GM23338 (cell line): ENCODE measurements around the gene CEND1. TPM values are rescaled to one million over a fixed set of nuclear protein-coding genes. Genes with fewer than 3 reads are reported as not detected.
A peak's percentile ranks its signal among the peaks of the same experiment; 100 is the strongest.

Experiments
- ATAC-seq: fragments of 200-7000 bp; cut with Tn5 transposase; 3 replicates; pipeline ENCODE4 v1.9.1; 2020
- DNase-seq: peaks from one replicate; pipeline ENCODE4 v3.0.0-alpha.2; 2015; ENCODE audit warnings: low spot score
- H2AFZ ChIP-seq: fragments of 200-600 bp; sonication (generic); 2 replicates; pipeline ENCODE4 v1.8.0; 2016; ENCODE audit warnings: antibody characterized with exemption, mild to moderate bottlenecking, moderate library complexity
- H3F3A ChIP-seq: fragments of 200-600 bp; sonication (generic); replicated peaks from 2 replicates; pipeline ENCODE4 v1.8.0; 2017; ENCODE audit warnings: antibody characterized with exemption, mixed run types, low read depth
- H3K27ac ChIP-seq: fragments of 200-600 bp; sonication (generic); 2 replicates; pipeline ENCODE4 v1.6.1; 2016; ENCODE audit warnings: low read depth
- H3K27me3 ChIP-seq: fragments of 200-600 bp; sonication (generic); 2 replicates; pipeline ENCODE4 v1.8.0; 2016; ENCODE audit warnings: mild to moderate bottlenecking, mixed run types, moderate library complexity; ENCODE audit not compliant: insufficient read depth
- H3K36me3 ChIP-seq: fragments of 200-600 bp; sonication (generic); 2 replicates; pipeline ENCODE4 v1.8.0; 2016; ENCODE audit warnings: mild to moderate bottlenecking; ENCODE audit not compliant: insufficient read depth
- H3K4me1 ChIP-seq: fragments of 200-600 bp; sonication (generic); 2 replicates; pipeline ENCODE4 v1.8.0; 2016; ENCODE audit warnings: mild to moderate bottlenecking, moderate library complexity; ENCODE audit not compliant: insufficient read depth
- H3K4me2 ChIP-seq: fragments of 200-600 bp; sonication (generic); 2 replicates; pipeline ENCODE4 v1.7.1; 2017; ENCODE audit warnings: mixed run types
- H3K4me3 ChIP-seq: fragments of 200-600 bp; sonication (generic); 2 replicates; pipeline ENCODE4 v1.6.1; 2016; ENCODE audit warnings: mixed run types
- H3K79me2 ChIP-seq: fragments of 200-600 bp; sonication (generic); replicated peaks from 2 replicates; pipeline ENCODE4 v1.8.0; 2017; ENCODE audit warnings: mild to moderate bottlenecking; ENCODE audit not compliant: insufficient read depth
- H3K9me2 ChIP-seq: fragments of 200-600 bp; sonication (generic); 2 replicates; pipeline ENCODE4 v1.8.0; 2017; ENCODE audit not compliant: insufficient read depth
- H4K20me1 ChIP-seq: fragments of 200-600 bp; sonication (generic); replicated peaks from 2 replicates; pipeline ENCODE4 v1.8.0; 2017; ENCODE audit warnings: mild to moderate bottlenecking; ENCODE audit not compliant: insufficient read depth
- H3K27ac Mint-ChIP-seq: 2 replicates; pipeline ENCODE4 v1.8.0; 2020; ENCODE audit warnings: inconsistent platforms, mild to moderate bottlenecking, moderate library complexity, mixed read lengths
- H3K27me3 Mint-ChIP-seq: 3 replicates; pipeline ENCODE4 v1.8.0; 2022; ENCODE audit warnings: low read depth, mild to moderate bottlenecking, moderate library complexity, mixed read lengths, inconsistent platforms; ENCODE audit not compliant: insufficient read depth, poor library complexity
- H3K36me3 Mint-ChIP-seq: 3 replicates; pipeline ENCODE4 v1.8.0; 2021; ENCODE audit warnings: low read depth, mild to moderate bottlenecking, inconsistent platforms, moderate library complexity, mixed read lengths
- H3K4me1 Mint-ChIP-seq: 3 replicates; pipeline ENCODE4 v1.8.0; 2020; ENCODE audit warnings: mild to moderate bottlenecking, inconsistent platforms, mixed read lengths
- H3K4me3 Mint-ChIP-seq: 3 replicates; pipeline ENCODE4 v1.8.0; 2021; ENCODE audit warnings: moderate library complexity, mild to moderate bottlenecking, inconsistent platforms, mixed read lengths
- H3K9me3 Mint-ChIP-seq: 3 replicates; pipeline ENCODE4 v1.8.0; 2020; ENCODE audit warnings: moderate library complexity, mild to moderate bottlenecking, inconsistent platforms, mixed read lengths
- EZH2 ChIP-seq: fragments of 200-600 bp; sonication (generic); IDR thresholded peaks from one replicate; pipeline ENCODE4 v1.8.0; 2017; ENCODE audit warnings: antibody characterized with exemption, mild to moderate bottlenecking, low read depth; ENCODE audit not compliant: unreplicated experiment
- EZH2phosphoT487 ChIP-seq: fragments of 200-600 bp; sonication (generic); IDR thresholded peaks from one replicate; pipeline ENCODE4 v1.8.1; 2018; ENCODE audit warnings: antibody characterized with exemption; ENCODE audit not compliant: unreplicated experiment
- JUNB ChIP-seq: IDR thresholded peaks from one replicate; pipeline ENCODE4 v1.6.1; 2016; ENCODE audit warnings: antibody characterized with exemption; ENCODE audit not compliant: unreplicated experiment
- NANOG ChIP-seq: IDR thresholded peaks from 2 replicates; pipeline ENCODE4 v1.6.1; 2016; ENCODE audit warnings: antibody characterized with exemption, borderline replicate concordance
- POLR2AphosphoS5 ChIP-seq: IDR thresholded peaks from 2 replicates; pipeline ENCODE4 v1.6.1; 2016; ENCODE audit warnings: antibody characterized with exemption, low read depth
- STAT1 ChIP-seq: IDR thresholded peaks from one replicate; pipeline ENCODE4 v1.6.1; 2016; ENCODE audit warnings: antibody characterized with exemption; ENCODE audit not compliant: unreplicated experiment
- ZNF331 ChIP-seq: fragments of 250-450 bp; sonication (Bioruptor Pico); IDR thresholded peaks from 2 replicates; pipeline ENCODE4 v1.5.0; 2020; ENCODE audit warnings: low read depth, mild to moderate bottlenecking, moderate library complexity
- polyA plus RNA-seq: library from polyadenylated mRNA; unstranded; fragments of >200 nt; fragmentation: Nextera tagmentation; extraction: Ambion mirVana; gene quantifications from 2 replicates; pipeline ENCODE4 v1.2.1, GENCODE V29; 2016
- total RNA-seq: library from RNA; depleted of rRNA; stranded (reverse); fragments of >200 nt; shearing (Covaris generic); gene quantifications from 2 replicates; pipeline ENCODE4 v1.2.3, GENCODE V29; 2014
- TF ChIP-seq, protein P1 (sequence below): fragments of 250-450 bp; sonication (Bioruptor Pico); IDR thresholded peaks from 2 replicates; pipeline ENCODE4 v1.5.0; 2020; ENCODE audit warnings: mild to moderate bottlenecking, moderate library complexity
- TF ChIP-seq, protein P2 (sequence below): IDR thresholded peaks from 2 replicates; pipeline ENCODE4 v1.6.1; 2016; ENCODE audit warnings: antibody characterized with exemption

The CEND1 gene
- total and polyA plus RNA-seq, 2 experiments from 2014 or later = 4.8 to 5.5 TPM

DNA sequence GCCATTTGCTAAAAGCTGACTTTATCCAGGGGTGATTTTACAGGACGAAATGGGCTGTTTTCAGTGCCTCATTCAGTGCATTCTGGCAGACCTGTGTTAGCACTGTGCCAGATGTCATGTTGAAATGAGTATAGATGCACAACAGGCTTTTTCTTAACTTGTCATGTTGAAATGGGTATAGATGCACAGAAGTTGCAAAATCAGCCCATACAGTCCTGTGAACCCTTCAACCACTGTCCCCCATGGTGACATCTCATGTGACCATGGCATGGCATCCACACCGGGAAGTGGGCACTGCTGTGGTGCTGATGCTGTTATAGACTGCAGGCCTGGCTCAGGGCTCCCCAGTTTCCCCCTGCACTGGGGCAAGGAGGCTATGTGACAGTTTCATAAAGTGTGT lies 40.2 kb downstream of the CEND1 start (continued):
- TF ChIP-seq, protein P1, sequence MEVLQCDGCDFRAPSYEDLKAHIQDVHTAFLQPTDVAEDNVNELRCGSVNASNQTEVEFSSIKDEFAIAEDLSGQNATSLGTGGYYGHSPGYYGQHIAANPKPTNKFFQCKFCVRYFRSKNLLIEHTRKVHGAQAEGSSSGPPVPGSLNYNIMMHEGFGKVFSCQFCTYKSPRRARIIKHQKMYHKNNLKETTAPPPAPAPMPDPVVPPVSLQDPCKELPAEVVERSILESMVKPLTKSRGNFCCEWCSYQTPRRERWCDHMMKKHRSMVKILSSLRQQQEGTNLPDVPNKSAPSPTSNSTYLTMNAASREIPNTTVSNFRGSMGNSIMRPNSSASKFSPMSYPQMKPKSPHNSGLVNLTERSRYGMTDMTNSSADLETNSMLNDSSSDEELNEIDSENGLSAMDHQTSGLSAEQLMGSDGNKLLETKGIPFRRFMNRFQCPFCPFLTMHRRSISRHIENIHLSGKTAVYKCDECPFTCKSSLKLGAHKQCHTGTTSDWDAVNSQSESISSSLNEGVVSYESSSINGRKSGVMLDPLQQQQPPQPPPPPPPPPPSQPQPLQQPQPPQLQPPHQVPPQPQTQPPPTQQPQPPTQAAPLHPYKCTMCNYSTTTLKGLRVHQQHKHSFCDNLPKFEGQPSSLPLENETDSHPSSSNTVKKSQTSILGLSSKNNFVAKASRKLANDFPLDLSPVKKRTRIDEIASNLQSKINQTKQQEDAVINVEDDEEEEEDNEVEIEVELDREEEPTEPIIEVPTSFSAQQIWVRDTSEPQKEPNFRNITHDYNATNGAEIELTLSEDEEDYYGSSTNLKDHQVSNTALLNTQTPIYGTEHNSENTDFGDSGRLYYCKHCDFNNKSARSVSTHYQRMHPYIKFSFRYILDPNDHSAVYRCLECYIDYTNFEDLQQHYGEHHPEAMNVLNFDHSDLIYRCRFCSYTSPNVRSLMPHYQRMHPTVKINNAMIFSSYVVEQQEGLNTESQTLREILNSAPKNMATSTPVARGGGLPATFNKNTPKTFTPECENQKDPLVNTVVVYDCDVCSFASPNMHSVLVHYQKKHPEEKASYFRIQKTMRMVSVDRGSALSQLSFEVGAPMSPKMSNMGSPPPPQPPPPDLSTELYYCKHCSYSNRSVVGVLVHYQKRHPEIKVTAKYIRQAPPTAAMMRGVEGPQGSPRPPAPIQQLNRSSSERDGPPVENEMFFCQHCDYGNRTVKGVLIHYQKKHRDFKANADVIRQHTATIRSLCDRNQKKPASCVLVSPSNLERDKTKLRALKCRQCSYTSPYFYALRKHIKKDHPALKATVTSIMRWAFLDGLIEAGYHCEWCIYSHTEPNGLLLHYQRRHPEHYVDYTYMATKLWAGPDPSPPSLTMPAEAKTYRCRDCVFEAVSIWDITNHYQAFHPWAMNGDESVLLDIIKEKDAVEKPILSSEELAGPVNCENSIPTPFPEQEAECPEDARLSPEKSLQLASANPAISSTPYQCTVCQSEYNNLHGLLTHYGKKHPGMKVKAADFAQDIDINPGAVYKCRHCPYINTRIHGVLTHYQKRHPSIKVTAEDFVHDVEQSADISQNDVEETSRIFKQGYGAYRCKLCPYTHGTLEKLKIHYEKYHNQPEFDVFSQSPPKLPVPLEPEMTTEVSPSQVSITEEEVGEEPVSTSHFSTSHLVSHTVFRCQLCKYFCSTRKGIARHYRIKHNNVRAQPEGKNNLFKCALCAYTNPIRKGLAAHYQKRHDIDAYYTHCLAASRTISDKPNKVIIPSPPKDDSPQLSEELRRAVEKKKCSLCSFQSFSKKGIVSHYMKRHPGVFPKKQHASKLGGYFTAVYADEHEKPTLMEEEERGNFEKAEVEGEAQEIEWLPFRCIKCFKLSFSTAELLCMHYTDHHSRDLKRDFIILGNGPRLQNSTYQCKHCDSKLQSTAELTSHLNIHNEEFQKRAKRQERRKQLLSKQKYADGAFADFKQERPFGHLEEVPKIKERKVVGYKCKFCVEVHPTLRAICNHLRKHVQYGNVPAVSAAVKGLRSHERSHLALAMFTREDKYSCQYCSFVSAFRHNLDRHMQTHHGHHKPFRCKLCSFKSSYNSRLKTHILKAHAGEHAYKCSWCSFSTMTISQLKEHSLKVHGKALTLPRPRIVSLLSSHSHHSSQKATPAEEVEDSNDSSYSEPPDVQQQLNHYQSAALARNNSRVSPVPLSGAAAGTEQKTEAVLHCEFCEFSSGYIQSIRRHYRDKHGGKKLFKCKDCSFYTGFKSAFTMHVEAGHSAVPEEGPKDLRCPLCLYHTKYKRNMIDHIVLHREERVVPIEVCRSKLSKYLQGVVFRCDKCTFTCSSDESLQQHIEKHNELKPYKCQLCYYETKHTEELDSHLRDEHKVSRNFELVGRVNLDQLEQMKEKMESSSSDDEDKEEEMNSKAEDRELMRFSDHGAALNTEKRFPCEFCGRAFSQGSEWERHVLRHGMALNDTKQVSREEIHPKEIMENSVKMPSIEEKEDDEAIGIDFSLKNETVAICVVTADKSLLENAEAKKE (CRISPR knock-in tag) = no peak
- TF ChIP-seq ZNF331 (CRISPR knock-in tag) = no peak

DNA sequence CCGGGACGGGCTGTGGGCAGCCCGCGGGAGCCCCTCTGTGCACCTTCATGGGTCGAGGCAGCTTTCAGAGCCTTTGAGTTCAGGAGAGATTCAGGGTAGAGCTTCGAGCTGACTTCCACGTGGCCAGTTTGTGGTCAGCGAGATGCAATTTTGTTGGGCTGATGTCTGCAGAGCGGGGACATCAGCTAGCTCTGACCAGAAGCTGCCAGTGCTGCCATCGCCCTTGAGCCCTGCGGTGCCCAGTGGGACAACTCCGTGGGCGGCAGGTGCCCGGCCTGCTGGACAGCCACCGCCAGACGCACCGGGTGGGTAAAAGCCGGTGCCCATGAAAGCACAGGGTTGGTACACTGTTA lies 41.9 kb downstream of the CEND1 start:
- H3F3A ChIP-seq = peaks cover 10% of the 10 kb centered on the region
- H3K79me2 ChIP-seq = peaks cover 57% of the 10 kb centered on the region
- H3K4me3 ChIP-seq = peak overlapping the region; percentile 89
- H3K4me3 Mint-ChIP-seq = peak overlapping the region; percentile 86
- peaks cover 26% of the 10 kb centered on the region for H4K20me1 ChIP-seq
- H3K36me3 Mint-ChIP-seq = peaks cover 30% of the 10 kb centered on the region
- H3K27me3 Mint-ChIP-seq = peaks cover 25% of the 10 kb centered on the region
- H3K27ac Mint-ChIP-seq = peak overlapping the region; percentile 78; the same call in 1 of the 2 replicates
- ATAC-seq (peak; percentile 2), DNase-seq (no peak)
- peaks cover 29% of the 10 kb centered on the region for H3K4me1 Mint-ChIP-seq
- peak overlapping the region; percentile 67; the same call in 1 of the 2 replicates for H3K27ac ChIP-seq
- H3K36me3 ChIP-seq = no peaks in the 10 kb centered on the region; the same call in 1 of the 2 replicates
- peaks cover 18% of the 10 kb centered on the region; the same call in 2 of the 3 replicates for H3K9me3 Mint-ChIP-seq
- H3K4me1 ChIP-seq = peaks cover 34% of the 10 kb centered on the region
- no peak overlapping the region for H2AFZ ChIP-seq
- peak overlapping the region; percentile 97 for H3K4me2 ChIP-seq
- H3K9me2 ChIP-seq = no peaks in the 10 kb centered on the region
- H3K27me3 ChIP-seq = no peaks in the 10 kb centered on the region
- TF ChIP-seq, protein P2, sequence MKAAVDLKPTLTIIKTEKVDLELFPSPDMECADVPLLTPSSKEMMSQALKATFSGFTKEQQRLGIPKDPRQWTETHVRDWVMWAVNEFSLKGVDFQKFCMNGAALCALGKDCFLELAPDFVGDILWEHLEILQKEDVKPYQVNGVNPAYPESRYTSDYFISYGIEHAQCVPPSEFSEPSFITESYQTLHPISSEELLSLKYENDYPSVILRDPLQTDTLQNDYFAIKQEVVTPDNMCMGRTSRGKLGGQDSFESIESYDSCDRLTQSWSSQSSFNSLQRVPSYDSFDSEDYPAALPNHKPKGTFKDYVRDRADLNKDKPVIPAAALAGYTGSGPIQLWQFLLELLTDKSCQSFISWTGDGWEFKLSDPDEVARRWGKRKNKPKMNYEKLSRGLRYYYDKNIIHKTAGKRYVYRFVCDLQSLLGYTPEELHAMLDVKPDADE = no peak
- no peak for TF ChIP-seq EZH2
- TF ChIP-seq EZH2phosphoT487 = no peak
- TF ChIP-seq NANOG = no peak
- no peak for TF ChIP-seq STAT1
- no peak for TF ChIP-seq POLR2AphosphoS5
- no peak for TF ChIP-seq ZNF331 (CRISPR knock-in tag)
- TF ChIP-seq JUNB = no peak
- TF ChIP-seq, protein P1 (CRISPR knock-in tag) = no peak
